ENCODE data around the gene HEATR5A.
"Not testable (repeated sequence)": the region's sequence is repeated elsewhere in the genome, so short reads cannot be mapped to it uniquely, and the experiment has no call there.

HEATR5A gene

GRCh38 chr14:31420319-31421111 is at the start of gene HEATR5A:
Gene HEATR5A, minus strand, starts transcription at chr14:31420550. Its CDS starts 17,575 bp downstream, at chr14:31402975.
- DNase-seq, result peak; percentile 79

GRCh38 chr14:31466554-31466953 is 46.2 kb upstream of the HEATR5A start:
- DNase-seq, result no peak

GRCh38 chr14:31465111-31465510 is 44.8 kb upstream of the HEATR5A start:
- DNase-seq, result no peak

GRCh38 chr14:31462450-31462849 is 42.1 kb upstream of the HEATR5A start:
- not testable (repeated sequence) for DNase-seq

GRCh38 chr14:31461545-31461944 is 41.2 kb upstream of the HEATR5A start:
- no peak for DNase-seq

- peak; percentile 10 for DNase-seq
Measured at GRCh38 chr14:31457665-31458659, 37.6 kb upstream of the HEATR5A start.

- peak; percentile 77 for DNase-seq
Measured at GRCh38 chr14:31456841-31457664, 36.7 kb upstream of the HEATR5A start, which contains the start of gene DTD2. Gene DTD2, minus strand, starts transcription at chr14:31457506. Its CDS starts 113 bp downstream, at chr14:31457393.

- peak; percentile 51 for DNase-seq
Measured at GRCh38 chr14:31449971-31450610, 29.7 kb upstream of the HEATR5A start.

GRCh38 chr14:31449136-31449535 is 28.8 kb upstream of the HEATR5A start:
- no peak for DNase-seq

GRCh38 chr14:31445703-31446102 is 25.4 kb upstream of the HEATR5A start:
- no peak for DNase-seq

GRCh38 chr14:31442284-31442683 is 21.9 kb upstream of the HEATR5A start:
- DNase-seq, result no peak

GRCh38 chr14:31441273-31442111 is 21.1 kb upstream of the HEATR5A start:
- no peak for DNase-seq

GRCh38 chr14:31440280-31440679 is 19.9 kb upstream of the HEATR5A start:
- DNase-seq, result no peak

GRCh38 chr14:31439561-31439960 is 19.2 kb upstream of the HEATR5A start:
- no peak for DNase-seq

- DNase-seq, result not testable (repeated sequence)
Measured at GRCh38 chr14:31437045-31437691, 16.8 kb upstream of the HEATR5A start.

GRCh38 chr14:31435276-31435675 is 14.9 kb upstream of the HEATR5A start:
- DNase-seq, result no peak

- no peak for DNase-seq
Measured at GRCh38 chr14:31430634-31431264, 10.4 kb upstream of the HEATR5A start.

GRCh38 chr14:31429791-31430190 is 9.4 kb upstream of the HEATR5A start:
- no peak for DNase-seq

GRCh38 chr14:31428011-31428410 is 7.7 kb upstream of the HEATR5A start:
- no peak for DNase-seq

- no peak for DNase-seq
Measured at GRCh38 chr14:31426663-31427062, 6.3 kb upstream of the HEATR5A start.
